Tibial nerve (tissue), 4 donors: ENCODE results near the gene SHROOM3.

Source experiments
- EP300 ChIP-seq, 2 donors: sonication (generic); formaldehyde crosslinking; IDR thresholded peaks; one replicate each; pipeline ENCODE4 v1.6.1; 2017; ENCODE audit warnings: antibody characterized with exemption in 2 of 2, mild to moderate bottlenecking in 1 of 2
- POLR2A ChIP-seq, 2 donors: fragments of 450-650 bp; IDR thresholded peaks; one replicate each; pipeline ENCODE4 v1.6.1; 2017; ENCODE audit warnings: antibody characterized with exemption in 2 of 2, mild to moderate bottlenecking in 2 of 2, moderate library complexity in 2 of 2
- TF ChIP-seq, protein P1 (sequence below), 5 experiments: fragments of 200-600 bp in 3 of 5; fragments of 450-650 bp in 2 of 5; sonication (generic) in 3 of 5; IDR thresholded peaks; one replicate each; pipeline ENCODE4 v1.5.1; 2016 to 2019; ENCODE audit warnings: antibody characterized with exemption in 5 of 5, mild to moderate bottlenecking in 3 of 5, moderate library complexity in 2 of 5

DNA sequence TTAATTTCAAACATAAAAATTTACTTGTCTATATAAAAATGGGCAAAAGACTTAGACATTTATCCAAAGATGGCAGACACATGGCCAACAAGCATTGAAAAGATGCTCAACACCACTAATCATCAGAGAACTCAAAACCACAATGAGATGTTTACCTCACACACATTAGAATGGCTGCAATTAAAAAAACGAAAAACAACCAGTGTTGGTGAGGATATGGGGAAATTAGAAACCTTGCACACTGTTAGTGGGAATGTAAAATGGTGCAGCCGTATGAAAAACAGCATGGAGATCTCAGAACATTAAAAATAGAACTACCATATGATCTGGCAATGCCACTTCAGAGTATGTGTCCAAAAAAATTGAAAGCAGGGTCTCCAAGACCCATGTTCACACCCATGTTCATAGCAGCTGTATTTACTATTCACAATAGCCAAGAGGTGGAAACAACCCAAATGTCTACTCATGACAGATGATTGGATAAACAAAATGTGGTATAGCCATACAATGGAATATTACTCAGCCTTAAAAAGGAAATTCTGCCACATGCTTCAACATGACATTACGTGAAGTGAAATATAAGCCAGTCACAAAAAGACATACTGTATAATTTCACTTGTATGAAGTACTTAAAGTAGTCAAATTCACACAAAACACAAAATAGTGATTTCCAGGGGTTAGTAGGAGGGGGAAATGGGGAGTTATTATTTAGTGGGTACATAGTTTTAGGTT lies 316.7 kb downstream of the SHROOM3 start:
- TF ChIP-seq, protein P1, sequence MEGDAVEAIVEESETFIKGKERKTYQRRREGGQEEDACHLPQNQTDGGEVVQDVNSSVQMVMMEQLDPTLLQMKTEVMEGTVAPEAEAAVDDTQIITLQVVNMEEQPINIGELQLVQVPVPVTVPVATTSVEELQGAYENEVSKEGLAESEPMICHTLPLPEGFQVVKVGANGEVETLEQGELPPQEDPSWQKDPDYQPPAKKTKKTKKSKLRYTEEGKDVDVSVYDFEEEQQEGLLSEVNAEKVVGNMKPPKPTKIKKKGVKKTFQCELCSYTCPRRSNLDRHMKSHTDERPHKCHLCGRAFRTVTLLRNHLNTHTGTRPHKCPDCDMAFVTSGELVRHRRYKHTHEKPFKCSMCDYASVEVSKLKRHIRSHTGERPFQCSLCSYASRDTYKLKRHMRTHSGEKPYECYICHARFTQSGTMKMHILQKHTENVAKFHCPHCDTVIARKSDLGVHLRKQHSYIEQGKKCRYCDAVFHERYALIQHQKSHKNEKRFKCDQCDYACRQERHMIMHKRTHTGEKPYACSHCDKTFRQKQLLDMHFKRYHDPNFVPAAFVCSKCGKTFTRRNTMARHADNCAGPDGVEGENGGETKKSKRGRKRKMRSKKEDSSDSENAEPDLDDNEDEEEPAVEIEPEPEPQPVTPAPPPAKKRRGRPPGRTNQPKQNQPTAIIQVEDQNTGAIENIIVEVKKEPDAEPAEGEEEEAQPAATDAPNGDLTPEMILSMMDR (IDR thresholded peaks at IDR 0.05): no peak
- TF ChIP-seq EP300 (IDR thresholded peaks at IDR 0.05): no peak
- no peak for TF ChIP-seq POLR2A (IDR thresholded peaks at IDR 0.05)
